Hepatic stellate cell (primary cell): Measurements from ENCODE around the gene HOXC5.

Experiments used
- DNase-seq: peaks from one replicate; pipeline ENCODE4 v3.0.0; 2011; ENCODE audit warnings: low spot score

HOXC5 gene

GRCh38 chr12:54006559-54007220 lies 26.2 kb upstream of the HOXC5 start:
- no peak for DNase-seq

DNA sequence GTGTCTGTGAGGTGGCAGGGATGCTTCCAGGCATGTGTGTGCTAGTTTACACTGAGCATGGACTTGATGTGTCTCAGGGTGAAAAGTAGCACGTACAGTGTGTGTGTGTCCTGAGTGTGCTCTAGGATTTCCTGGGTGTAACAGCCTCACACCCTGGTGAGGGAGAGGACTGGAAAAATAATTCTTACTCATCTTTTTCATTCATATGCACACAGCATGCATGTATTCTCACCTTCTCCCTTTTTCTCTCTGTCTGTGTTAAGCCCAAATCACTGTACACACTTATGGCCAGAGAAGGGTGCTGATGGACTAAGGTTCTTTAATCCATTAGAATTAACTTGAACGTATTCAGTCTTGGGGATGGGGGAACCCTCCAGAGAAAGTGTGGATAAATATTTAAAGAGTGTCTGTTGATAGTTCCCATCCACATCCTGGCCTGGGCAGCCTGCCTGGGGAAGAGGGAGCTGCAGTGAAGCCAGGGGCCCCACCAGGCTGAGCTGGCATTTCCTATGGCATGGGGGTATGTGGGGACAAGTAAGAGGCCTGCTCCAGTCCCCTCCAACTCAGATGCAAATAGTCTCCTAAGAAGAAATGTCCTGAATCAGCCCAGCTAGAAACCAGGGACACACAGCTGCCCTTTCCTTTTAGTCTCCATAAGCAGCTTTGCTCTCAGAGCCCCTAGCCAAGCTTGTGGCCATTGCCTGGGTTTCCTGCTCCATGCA lies 25.2 kb upstream of the HOXC5 start:
- DNase-seq = no peak

DNA sequence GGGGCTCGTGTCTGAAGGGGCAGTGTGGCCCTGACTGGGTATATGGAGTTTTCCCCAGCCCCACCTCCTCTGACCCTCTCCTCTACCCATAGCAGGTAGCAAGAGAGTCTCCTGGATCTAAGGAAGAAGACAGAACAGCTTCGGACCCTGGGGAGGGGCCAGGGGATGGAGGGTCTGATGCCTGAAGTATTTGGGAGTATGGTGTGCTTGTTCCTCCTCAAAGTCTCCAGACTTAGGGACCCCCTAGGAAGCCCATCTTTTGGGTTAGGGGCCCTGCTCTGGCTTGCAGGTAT lies 24.6 kb upstream of the HOXC5 start:
- no peak for DNase-seq

GRCh38 chr12:54009171-54010052 lies 23.4 kb upstream of the HOXC5 start:
- no peak for DNase-seq

GRCh38 chr12:54010053-54010971 lies 22.5 kb upstream of the HOXC5 start:
- DNase-seq = no peak

DNA sequence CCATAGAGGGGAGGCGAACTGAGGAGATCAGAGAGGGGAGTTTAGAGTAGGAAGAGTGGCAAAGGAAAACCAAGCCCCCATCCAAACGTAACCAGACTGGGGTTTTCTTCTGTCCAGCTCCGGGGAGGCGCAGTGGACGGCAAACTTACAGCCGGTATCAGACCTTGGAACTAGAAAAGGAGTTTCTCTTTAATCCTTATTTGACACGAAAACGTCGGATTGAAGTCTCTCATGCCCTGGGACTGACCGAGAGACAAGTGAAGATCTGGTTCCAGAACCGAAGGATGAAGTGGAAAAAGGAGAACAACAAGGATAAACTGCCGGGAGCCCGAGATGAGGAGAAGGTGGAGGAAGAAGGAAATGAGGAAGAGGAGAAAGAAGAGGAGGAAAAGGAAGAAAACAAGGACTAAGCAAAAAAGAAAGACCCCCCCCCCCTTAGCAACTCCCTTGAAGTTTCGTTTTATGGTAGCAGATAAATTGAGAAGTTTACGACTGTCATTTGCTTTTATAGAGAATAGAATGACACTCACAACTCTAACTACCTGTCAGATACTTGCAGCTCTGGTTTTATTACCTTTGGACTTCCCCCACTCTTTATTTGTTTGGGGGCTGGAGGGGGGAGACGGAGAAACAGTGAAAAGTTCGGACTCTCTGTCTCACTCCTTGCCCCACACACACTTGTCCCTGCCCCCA lies 21.7 kb upstream of the HOXC5 start:
- DNase-seq = no peak

DNA sequence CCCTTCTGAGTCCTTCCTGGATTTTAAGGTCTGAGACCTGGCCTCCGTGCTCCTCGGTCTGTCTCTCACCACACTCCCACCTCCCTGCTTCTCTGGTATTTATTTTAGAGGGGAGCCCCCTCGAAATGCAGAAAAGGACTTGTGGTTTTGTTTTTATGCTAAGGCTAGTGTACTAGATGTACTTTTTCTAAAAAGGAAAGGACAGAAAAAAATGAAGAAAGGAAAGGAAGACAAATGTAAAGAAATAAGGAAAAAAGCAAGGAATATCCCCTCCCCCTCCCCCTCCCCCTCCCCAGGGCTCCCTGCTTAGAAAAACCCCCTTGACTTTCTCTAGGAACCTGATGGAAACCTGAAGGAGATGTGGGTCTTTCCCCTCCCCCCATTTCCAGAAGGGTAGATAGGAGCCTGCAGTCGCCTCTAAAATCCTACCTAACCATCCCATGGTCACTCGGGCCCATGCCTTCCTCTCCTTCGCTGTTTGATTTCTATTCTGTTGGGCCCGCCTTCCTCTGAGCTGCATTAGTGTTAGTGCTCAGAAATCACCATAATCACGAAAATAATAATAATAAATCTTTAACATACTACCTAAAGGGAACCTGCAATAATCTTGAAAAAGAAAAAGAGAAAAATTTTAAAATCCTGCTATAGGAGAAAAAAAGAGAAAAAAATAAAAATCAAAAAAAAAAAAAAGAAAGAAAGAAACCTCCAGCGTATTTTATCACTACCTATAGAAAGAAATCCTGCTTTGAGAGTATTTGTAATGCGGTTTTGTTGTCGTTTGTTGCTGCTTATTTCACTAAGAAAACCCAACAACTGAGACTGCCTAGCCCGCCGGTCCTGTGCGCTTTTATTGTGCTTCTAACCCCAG lies 21.0 kb upstream of the HOXC5 start:
- no peak for DNase-seq

DNA sequence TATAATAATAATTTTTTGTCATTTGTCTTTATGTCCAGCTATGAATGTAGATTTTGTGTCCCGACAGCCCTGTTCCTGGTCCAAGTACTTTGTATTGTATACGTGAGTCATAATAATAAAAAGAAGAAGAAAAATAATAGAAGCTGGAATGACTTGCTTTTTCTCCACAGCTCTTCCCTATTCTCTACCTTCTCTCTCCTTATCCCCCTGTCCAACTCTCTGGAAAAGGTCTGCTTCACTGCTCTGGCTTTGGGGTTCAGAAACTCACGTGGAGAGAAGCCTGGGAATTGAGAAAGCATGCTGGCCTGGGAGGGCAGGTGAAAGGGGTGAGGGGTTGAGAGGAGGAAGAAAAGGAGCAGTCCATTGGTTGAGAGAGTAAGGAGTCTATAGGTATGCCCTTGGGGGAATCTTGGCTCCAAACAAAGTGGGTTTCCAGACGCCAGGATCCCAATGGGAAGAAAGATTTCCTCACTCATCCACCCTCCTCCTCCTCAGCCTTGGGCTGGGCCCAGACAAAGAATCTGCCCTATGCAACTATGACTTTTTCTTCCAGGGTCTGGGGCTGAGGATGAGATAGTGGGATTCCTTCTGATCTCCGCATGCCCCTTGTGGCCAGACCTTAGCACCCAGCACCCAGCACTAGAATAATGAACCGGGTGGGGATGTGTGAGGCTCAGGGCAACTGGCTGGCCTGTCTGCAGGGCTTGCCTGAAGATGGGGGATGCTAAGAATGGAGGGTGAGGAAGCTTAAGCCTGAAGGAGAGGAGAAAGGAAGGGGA lies 20.0 kb upstream of the HOXC5 start:
- no peak for DNase-seq

DNA sequence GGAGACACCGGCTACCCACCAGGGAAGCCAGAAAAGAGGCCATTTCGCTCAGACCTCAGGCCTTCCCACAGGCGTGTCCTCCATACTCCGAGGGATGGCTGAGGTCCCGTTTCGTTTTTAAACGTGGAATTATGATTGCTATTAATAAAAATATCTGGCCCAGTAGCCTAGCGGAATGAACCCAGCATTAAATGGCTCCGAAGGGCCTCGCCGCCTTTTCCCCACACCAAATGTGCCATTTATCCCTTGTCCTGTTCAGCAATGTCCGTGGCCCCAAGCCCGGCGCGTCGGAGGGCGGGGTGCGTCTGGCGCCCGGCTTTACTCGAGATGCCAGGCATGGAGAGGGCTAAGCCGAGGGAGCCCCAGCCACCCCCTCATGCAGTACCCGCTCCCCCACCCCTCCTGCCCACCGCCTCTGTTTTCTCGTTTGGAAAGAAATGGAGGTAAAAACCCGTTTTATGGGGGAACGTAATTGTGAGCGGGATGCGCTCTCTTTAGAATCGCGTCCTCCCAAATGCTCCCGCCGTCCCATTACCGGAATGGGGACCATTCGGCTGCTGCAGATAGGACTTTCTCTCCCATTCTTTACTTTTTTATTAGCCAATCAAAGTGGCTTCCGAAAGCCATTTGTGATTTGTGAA lies 18.4 kb upstream of the HOXC5 start:
- DNase-seq = no peak

DNA sequence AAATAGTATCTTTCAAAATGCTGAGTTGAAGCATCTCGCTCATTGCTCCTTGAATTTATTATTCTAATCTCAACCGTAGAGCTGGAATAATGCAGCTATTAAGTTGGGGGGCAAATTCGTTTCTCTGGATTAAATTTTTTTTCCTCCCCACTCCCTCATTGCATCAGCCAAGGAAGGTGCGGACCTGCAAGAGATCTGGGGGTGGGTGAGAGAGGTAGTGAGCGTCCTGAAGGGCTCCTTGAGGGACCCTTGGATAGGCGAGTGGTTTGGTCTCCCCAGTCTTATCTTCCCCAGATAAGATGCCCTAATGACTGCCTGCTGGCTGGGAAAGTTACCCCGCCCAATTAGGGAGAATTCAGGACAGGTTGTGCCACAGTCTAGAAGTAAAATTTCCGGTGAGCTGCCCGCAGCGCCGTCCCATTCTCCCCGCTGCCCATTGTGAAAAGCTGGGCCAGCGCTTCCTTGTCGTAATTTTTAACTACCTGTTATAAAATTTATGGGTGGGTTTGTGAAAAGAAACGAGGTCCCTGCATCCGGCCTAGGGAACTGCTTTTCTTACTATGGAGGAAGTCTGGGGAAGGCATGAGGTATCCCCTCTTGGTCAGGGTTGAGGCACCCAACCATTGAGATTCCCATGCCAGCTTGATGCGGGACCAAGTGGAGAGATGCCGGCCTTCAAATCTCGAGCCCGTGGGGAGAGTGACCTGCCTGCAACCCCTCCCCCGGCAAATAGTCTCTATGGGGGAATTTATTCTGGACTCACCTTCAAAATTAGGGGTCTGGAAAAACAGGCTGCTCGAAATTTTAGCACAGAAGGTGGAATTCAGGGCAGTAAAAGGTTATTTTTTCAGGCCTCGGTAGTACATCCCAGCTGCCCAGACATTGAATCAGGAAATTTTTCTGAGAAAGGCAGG lies 17.6 kb upstream of the HOXC5 start:
- no peak for DNase-seq

GRCh38 chr12:54016051-54016450 lies 16.8 kb upstream of the HOXC5 start:
- DNase-seq = no peak

DNA sequence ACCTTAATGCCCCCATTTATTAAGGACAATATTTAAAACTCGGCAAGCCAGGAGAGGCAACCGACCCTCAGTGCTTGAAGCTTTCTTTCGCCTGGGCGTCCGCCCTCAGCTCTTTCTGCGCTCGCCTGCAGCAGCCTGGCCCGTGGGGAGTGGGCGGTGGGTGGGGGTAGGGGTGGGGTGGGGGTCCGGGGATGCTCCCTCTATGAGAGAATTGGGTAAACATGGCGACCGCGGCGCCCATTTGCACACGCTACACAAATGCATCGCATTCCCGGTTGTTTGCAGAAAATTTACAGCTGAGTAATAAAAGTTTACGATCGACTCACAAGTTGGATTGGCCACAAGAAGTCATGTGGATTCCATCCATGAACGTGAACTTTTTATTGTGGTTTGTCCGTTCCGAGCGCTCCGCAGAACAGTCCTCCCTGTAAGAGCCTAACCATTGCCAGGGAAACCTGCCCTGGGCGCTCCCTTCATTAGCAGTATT lies 16.3 kb upstream of the HOXC5 start:
- no peak for DNase-seq

DNA sequence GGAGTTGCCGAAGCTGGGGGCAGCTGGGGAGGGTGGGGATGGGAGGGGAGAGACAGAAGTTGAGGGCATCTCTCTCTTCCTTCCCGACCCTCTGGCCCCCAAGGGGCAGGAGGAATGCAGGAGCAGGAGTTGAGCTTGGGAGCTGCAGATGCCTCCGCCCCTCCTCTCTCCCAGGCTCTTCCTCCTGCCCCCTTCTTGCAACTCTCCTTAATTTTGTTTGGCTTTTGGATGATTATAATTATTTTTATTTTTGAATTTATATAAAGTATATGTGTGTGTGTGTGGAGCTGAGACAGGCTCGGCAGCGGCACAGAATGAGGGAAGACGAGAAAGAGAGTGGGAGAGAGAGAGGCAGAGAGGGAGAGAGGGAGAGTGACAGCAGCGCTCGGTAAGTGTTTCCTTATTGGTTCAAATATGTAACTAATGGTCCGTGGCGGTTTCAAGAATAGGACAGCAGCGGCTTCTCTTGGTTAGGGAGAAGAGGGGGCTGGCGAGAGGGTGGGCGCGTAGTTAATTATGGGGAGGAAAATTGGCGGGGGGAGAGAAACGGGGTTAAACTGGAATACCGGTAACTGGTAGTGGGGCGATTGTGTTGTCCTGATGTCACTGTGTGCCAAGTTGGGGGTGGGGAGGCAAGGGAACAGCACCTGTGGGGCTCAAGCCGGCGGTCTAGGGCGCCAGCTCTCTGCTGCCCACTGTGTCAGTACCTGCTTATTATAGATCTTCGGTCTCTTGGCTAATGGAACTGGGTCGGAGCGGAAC lies 15.6 kb upstream of the HOXC5 start:
- DNase-seq = no peak

GRCh38 chr12:54017878-54018467 lies 14.9 kb upstream of the HOXC5 start:
- DNase-seq = peak; percentile 59

GRCh38 chr12:54018468-54018984 lies 14.3 kb upstream of the HOXC5 start:
- no peak for DNase-seq

GRCh38 chr12:54019091-54019811 lies 13.6 kb upstream of the HOXC5 start:
- DNase-seq = no peak
